GM19397 (cell line): ENCODE data around the gene TREM2.

ENCODE experiments used
- ATAC-seq: cut with Tn5 transposase; IDR thresholded peaks from one replicate; pipeline ENCODE4 v1.9.1; 2021; ENCODE audit warnings: mild to moderate bottlenecking, moderate library complexity; ENCODE audit not compliant: unreplicated experiment

The TREM2 gene

DNA sequence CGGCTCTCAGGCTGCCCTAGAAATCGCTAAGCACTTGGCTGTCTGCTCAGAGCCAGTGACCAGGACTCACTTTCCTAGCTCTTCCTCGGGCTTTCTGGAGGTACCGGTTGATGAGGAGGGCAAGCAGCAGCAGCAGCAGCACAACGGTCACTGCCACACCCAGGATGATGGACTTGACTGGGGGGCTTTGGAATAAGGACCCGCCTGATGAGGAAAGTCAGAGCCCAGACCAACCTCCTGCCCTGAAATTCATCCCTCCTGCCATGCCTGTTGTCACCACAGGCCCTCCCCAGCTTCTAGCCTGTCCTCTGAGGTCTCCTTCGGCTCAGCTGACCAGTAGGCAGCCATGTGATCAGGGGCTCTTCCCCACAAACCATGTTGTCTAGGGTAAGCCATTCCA is 21.8 kb upstream of the TREM2 start:
- no peak for ATAC-seq

GRCh38 chr6:41182069-41183034 is 19.4 kb upstream of the TREM2 start:
- ATAC-seq = no peak

- no peak for ATAC-seq
Measured at GRCh38 chr6:41181566-41181965, 18.6 kb upstream of the TREM2 start.

DNA sequence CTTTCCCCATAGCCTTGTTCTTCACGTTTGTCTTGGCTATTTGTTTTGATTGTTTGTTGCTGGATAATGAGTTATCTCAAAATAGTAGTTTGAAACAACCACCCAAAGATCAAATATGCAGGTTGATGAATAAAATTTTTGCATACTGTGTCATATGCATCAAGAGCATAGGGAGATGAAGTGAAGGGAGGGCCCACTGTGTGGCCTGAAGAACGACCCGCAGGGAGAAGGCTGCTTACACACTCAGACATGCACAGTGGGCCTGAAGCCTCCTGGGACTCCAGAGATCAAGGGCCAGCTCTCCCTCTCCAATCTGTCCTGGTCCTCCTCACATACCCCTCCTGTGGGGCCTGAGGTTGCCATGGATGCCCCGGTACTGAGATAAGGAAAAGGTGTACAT is 16.2 kb upstream of the TREM2 start:
- no peak for ATAC-seq

- ATAC-seq = no peak
Measured at GRCh38 chr6:41177695-41178094, 14.8 kb upstream of the TREM2 start.

- ATAC-seq = no peak
Measured at GRCh38 chr6:41177287-41177686, 14.4 kb upstream of the TREM2 start.

DNA sequence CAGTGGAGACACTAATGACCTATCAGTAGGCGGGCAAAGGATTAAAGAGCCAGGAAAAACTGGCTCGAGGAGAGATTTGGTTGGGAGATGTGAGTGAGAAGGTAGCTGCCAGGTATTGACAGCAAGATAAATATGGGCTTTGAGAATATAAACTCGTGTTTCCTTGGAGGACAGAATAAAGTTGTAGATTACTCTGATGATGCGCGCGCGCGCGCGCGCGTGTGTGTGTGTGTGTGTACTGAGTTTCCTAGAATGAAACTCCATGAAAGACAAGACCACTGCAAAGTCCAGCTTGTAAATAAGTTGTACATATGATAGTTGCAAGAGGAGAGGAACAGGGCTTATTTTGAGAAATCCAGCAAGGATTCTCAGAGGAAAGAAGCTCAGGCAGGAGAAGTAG is 13.3 kb upstream of the TREM2 start:
- no peak for ATAC-seq

- ATAC-seq = no peak
Measured at GRCh38 chr6:41175084-41175483, 12.2 kb upstream of the TREM2 start.

DNA sequence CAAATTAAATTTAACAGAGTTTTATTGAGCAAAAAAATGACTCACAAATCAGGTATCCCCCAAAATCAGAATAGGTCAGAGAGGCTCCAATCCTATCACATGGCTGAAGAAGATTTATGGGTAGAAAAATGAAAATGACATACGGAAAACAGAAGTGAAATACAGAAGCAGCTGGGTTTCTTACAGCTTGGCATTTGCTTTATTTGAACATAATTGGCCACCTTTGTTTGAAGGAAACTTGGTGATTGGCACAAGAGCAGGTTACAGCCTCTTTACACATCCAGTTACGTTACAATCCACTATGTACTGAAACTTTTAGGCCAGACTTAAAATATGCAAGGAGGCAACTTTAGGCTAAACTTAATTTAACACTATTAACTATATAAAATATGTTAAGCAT is 11.7 kb upstream of the TREM2 start:
- ATAC-seq = no peak

GRCh38 chr6:41171908-41172307 is 9.0 kb upstream of the TREM2 start:
- ATAC-seq = no peak

- ATAC-seq = no peak
Measured at GRCh38 chr6:41170547-41171160, 7.7 kb upstream of the TREM2 start.

- ATAC-seq = no peak
Measured at GRCh38 chr6:41167173-41167963, 4.5 kb upstream of the TREM2 start.

- ATAC-seq = no peak
Measured at GRCh38 chr6:41164551-41165120, 1.7 kb upstream of the TREM2 start.

DNA sequence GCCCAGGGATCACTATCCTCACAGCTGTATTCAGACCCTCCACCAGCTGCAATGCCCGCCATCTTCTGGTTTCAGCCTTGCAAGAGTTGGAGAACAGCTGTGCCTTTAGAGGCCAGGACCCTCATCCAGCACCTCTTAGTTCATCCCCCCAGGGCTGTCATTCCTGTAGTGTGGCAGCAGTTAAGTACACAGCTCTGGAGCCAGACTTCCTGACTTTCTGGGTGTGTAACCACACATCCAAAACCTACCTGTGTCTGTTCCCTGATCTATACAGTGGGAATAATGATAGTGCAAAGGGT is 452 bp upstream of the TREM2 start:
- no peak for ATAC-seq

GRCh38 chr6:41161851-41162552 is 914 bp downstream of the TREM2 start:
- ATAC-seq = no peak

GRCh38 chr6:41161380-41161779 is 1.5 kb downstream of the TREM2 start:
- no peak for ATAC-seq

DNA sequence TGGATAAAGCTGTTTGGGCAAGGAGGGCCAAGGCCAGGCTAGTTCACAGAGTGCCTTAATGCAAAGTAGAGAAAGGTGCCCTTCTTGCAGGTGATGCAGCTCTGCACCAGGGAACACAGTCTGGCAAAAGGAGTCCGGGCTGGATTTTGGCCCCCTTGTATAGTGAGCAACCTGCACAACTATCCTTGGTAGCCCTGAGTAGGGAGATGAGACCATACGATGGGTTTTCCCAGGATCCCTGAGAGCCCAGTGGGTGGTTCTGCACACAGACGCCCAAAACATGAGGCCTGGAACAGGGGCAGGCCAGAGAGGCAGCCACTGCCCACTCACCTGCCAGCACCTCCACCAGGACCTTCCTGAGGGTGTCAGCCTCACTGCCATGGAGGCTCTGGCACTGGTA is 2.0 kb downstream of the TREM2 start:
- no peak for ATAC-seq

GRCh38 chr6:41159415-41160082 is 3.4 kb downstream of the TREM2 start:
- no peak for ATAC-seq

- no peak for ATAC-seq
Measured at GRCh38 chr6:41157323-41157722, 5.6 kb downstream of the TREM2 start.

DNA sequence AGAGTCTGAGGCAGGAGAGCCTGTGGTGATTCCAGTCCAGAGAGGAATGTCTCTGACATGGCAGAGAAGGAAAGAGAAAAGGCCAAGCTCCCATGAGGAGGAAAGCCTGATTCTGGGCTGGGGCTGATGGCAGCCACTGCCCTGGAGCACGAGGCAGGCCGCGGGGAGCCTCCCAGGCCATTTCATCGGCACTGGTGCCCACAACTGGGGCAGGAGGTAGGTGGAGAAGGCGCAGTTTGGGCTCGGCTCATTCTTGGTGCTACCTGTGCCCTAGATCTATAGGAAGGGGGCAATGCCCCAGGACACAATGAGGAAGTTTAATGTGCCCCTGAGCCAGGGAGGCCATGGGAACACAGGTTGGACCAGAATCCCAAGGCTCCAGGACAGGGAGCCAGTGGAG is 6.1 kb downstream of the TREM2 start:
- ATAC-seq = no peak
